OCI-LY1 (cell line): ENCODE results near the gene C17orf67.

Experiments
- H2AFZ ChIP-seq: fragments of 200-600 bp; sonication (generic), shearing (Covaris generic); 2 replicates; pipeline ENCODE4 v1.6.0; 2014; ENCODE audit warnings: antibody characterized with exemption, mild to moderate bottlenecking, low read length
- H3F3A ChIP-seq: fragments of 200-600 bp; sonication (generic), shearing (Covaris generic); 2 replicates; pipeline ENCODE4 v1.6.0; 2014; ENCODE audit warnings: mild to moderate bottlenecking, antibody characterized with exemption, low read length, moderate library complexity; ENCODE audit not compliant: insufficient read depth
- H3K27ac ChIP-seq: fragments of 200-600 bp; sonication (generic); 2 replicates; pipeline ENCODE4 v1.5.1; 2014; ENCODE audit warnings: low read length, mixed run types, mild to moderate bottlenecking, low read depth; ENCODE audit not compliant: poor library complexity, severe bottlenecking
- H3K27me3 ChIP-seq: fragments of 200-600 bp; sonication (generic); 2 replicates; pipeline ENCODE4 v1.6.0; 2014; ENCODE audit warnings: antibody characterized with exemption, mild to moderate bottlenecking, low read length, moderate library complexity; ENCODE audit not compliant: insufficient read depth
- H3K36me3 ChIP-seq: fragments of 200-600 bp; sonication (generic); 2 replicates; pipeline ENCODE4 v1.6.1; 2014; ENCODE audit warnings: mild to moderate bottlenecking, antibody characterized with exemption, low read length, moderate library complexity, mixed read lengths; ENCODE audit not compliant: insufficient read depth
- H3K4me1 ChIP-seq: fragments of 200-600 bp; sonication (generic); 2 replicates; pipeline ENCODE4 v1.5.1; 2014; ENCODE audit warnings: mild to moderate bottlenecking, low read length, moderate library complexity; ENCODE audit not compliant: insufficient read depth, severe bottlenecking
- H3K4me2 ChIP-seq: fragments of 200-600 bp; sonication (generic), shearing (Covaris generic); 2 replicates; pipeline ENCODE4 v1.6.1; 2014; ENCODE audit warnings: low read length
- H3K4me3 ChIP-seq: fragments of 200-600 bp; sonication (generic); 2 replicates; pipeline ENCODE4 v1.5.1; 2014; ENCODE audit warnings: low read length, low read depth, mild to moderate bottlenecking, mixed read lengths; ENCODE audit not compliant: poor library complexity, severe bottlenecking
- H3K79me2 ChIP-seq: fragments of 200-600 bp; shearing (Covaris generic); 2 replicates; pipeline ENCODE4 v1.6.1; 2016; ENCODE audit warnings: mixed run types, low read length, mixed read lengths; ENCODE audit not compliant: insufficient read depth
- H3K9ac ChIP-seq: fragments of 200-600 bp; sonication (generic), shearing (Covaris generic); 2 replicates; pipeline ENCODE4 v1.6.1; 2014; ENCODE audit warnings: mild to moderate bottlenecking, low read length, mixed read lengths
- H3K9me2 ChIP-seq: fragments of 200-600 bp; sonication (generic), shearing (Covaris generic); 2 replicates; pipeline ENCODE4 v1.6.1; 2014; ENCODE audit warnings: low read depth, mild to moderate bottlenecking, low read length, mixed read lengths
- H3K9me3 ChIP-seq: fragments of 200-600 bp; shearing (Covaris generic); 2 replicates; pipeline ENCODE4 v1.6.1; 2014; ENCODE audit warnings: low read length, mixed read lengths
- H4K20me1 ChIP-seq: fragments of 200-600 bp; sonication (generic), shearing (Covaris generic); 2 replicates; pipeline ENCODE4 v1.6.0; 2016; ENCODE audit warnings: mild to moderate bottlenecking, low read length; ENCODE audit not compliant: insufficient read depth
- CTCF ChIP-seq: fragments of 200-600 bp; sonication (generic), shearing (Covaris generic); IDR thresholded peaks from 2 replicates; pipeline ENCODE4 v1.5.1; 2017; ENCODE audit warnings: mild to moderate bottlenecking, antibody characterized with exemption, low read length, moderate library complexity, mixed read lengths
- EZH2 ChIP-seq: fragments of 200-600 bp; sonication (generic), shearing (Covaris generic); IDR thresholded peaks from 2 replicates; pipeline ENCODE4 v1.8.0; 2017; ENCODE audit warnings: borderline replicate concordance, mixed run types, mild to moderate bottlenecking, antibody characterized with exemption, low read length, moderate library complexity, mixed read lengths

C17orf67 gene

GRCh38 chr17:56812901-56813388, 20.8 kb downstream of the C17orf67 start:
- TF ChIP-seq CTCF (no peak), EZH2 (no peak)
- no peak overlapping the region for H3K4me3 ChIP-seq
- no peak overlapping the region for H2AFZ ChIP-seq
- no peaks in the 10 kb centered on the region for H3K4me1 ChIP-seq
- no peaks in the 10 kb centered on the region for H4K20me1 ChIP-seq
- no peak overlapping the region for H3K4me2 ChIP-seq
- no peaks in the 10 kb centered on the region for H3K9me3 ChIP-seq
- H3K27ac ChIP-seq = no peak overlapping the region
- H3F3A ChIP-seq = no peaks in the 10 kb centered on the region
- no peaks in the 10 kb centered on the region for H3K9me2 ChIP-seq
- no peak overlapping the region for H3K9ac ChIP-seq
- H3K27me3 ChIP-seq = no peaks in the 10 kb centered on the region
- H3K36me3 ChIP-seq = no peaks in the 10 kb centered on the region
- H3K79me2 ChIP-seq = no peaks in the 10 kb centered on the region

GRCh38 chr17:56810891-56811775, 22.6 kb downstream of the C17orf67 start:
- H3K9ac ChIP-seq = no peak overlapping the region
- H3K9me2 ChIP-seq = no peaks in the 10 kb centered on the region
- no peak for TF ChIP-seq CTCF
- no peak for TF ChIP-seq EZH2
- no peaks in the 10 kb centered on the region for H3K27me3 ChIP-seq
- H3K4me3 ChIP-seq = no peak overlapping the region
- no peaks in the 10 kb centered on the region for H3K4me1 ChIP-seq
- no peak overlapping the region for H3K4me2 ChIP-seq
- H3K79me2 ChIP-seq = no peaks in the 10 kb centered on the region
- no peaks in the 10 kb centered on the region for H4K20me1 ChIP-seq
- H3K36me3 ChIP-seq = no peaks in the 10 kb centered on the region
- no peaks in the 10 kb centered on the region for H3F3A ChIP-seq
- no peak overlapping the region for H3K27ac ChIP-seq
- H2AFZ ChIP-seq = no peak overlapping the region
- H3K9me3 ChIP-seq = no peaks in the 10 kb centered on the region

- Histone ChIP-seq H4K20me1 (no peaks in the 10 kb centered on the region), H3F3A (no peaks in the 10 kb centered on the region), H3K27ac (no peak overlapping the region), H3K4me1 (no peaks in the 10 kb centered on the region), H3K79me2 (no peaks in the 10 kb centered on the region), H3K4me3 (no peak overlapping the region), H3K9ac (no peak overlapping the region), H3K9me3 (no peaks in the 10 kb centered on the region), H3K9me2 (no peaks in the 10 kb centered on the region), H3K27me3 (no peaks in the 10 kb centered on the region), H3K4me2 (no peak overlapping the region), H3K36me3 (no peaks in the 10 kb centered on the region), H2AFZ (no peak overlapping the region)
- no peak for TF ChIP-seq EZH2
- TF ChIP-seq CTCF = no peak
Measured at GRCh38 chr17:56810343-56810742, 23.4 kb downstream of the C17orf67 start.
